ENCODE data around the gene TTC33.

DNA sequence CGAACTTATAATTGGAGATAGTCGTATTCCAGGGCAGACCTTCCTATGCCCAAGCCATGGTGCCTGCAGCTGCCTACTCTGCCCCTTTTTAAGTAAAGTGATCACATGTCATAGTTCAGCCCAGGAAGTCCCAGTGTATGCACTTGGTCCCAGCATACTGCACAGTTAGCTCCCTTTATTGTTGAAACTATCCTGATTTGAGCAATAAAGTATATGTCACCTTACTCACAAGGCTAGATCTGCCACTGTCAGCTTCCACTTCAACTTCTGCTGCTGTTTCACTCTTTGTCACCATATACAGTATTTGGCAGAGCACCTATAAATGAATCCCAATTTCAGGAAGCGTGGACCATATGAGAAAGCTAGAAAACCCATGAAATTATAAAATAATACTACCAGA is 179.8 kb downstream of the TTC33 start:
- TF ChIP-seq POLR2A (IDR thresholded peaks at IDR 0.05), result no peak
- TF ChIP-seq, protein P1, sequence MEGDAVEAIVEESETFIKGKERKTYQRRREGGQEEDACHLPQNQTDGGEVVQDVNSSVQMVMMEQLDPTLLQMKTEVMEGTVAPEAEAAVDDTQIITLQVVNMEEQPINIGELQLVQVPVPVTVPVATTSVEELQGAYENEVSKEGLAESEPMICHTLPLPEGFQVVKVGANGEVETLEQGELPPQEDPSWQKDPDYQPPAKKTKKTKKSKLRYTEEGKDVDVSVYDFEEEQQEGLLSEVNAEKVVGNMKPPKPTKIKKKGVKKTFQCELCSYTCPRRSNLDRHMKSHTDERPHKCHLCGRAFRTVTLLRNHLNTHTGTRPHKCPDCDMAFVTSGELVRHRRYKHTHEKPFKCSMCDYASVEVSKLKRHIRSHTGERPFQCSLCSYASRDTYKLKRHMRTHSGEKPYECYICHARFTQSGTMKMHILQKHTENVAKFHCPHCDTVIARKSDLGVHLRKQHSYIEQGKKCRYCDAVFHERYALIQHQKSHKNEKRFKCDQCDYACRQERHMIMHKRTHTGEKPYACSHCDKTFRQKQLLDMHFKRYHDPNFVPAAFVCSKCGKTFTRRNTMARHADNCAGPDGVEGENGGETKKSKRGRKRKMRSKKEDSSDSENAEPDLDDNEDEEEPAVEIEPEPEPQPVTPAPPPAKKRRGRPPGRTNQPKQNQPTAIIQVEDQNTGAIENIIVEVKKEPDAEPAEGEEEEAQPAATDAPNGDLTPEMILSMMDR (IDR thresholded peaks at IDR 0.05), result no peak

Data from Peyer's patch (tissue), 4 donors.